Measurements from ENCODE around the gene SMARCD2. TPM values are rescaled to one million over a fixed set of nuclear protein-coding genes. Genes with fewer than 3 reads are reported as not detected.

Gene SMARCD2
- polyA plus RNA-seq, 2 of the 4 experiments (the other 2 are of a cell fraction) = 40.4 to 52.7 TPM

DNA sequence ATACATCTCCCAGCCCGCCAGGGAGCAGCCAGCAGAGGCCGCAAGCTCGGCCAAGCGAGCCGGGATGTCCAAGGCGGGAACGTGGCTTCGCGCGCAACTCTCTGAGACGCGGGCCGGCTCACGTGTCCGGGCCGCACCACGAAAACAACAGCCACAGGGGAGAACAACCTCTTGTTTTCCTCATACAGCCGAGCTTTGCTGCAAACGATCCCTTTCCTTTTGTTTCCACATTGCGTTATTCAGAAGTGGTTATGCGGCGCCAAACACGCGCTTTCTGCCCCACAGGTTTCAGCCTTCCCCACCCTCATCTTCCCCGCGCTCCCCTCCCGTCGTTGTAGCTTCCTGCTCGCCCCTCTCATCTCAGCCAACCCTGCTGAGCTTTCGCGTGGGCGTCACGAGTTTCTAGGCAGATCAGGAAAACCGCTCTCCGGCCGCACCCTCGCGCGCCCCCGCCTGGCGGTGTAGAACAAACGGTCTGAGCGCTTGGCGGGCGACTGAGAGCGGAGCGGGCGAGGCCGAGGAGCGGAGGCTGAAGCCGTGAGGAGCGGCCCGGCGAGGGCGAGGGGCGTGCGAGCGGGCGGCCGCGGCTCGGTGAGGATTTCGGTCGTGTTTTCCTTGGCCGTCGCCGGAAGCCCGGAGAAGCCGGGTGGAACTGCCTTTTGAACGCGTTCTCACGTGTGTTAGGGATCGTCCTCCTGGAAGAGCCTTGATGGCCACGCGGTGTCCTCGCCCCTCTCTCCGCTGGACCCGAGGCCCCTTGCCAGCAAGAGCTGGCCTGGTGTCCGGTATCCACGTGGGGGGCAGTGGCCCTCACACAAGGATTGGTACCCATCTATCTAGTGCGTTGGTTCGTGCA lies 6.6 kb upstream of the SMARCD2 start (continued):
- TF ChIP-seq, protein P1, sequence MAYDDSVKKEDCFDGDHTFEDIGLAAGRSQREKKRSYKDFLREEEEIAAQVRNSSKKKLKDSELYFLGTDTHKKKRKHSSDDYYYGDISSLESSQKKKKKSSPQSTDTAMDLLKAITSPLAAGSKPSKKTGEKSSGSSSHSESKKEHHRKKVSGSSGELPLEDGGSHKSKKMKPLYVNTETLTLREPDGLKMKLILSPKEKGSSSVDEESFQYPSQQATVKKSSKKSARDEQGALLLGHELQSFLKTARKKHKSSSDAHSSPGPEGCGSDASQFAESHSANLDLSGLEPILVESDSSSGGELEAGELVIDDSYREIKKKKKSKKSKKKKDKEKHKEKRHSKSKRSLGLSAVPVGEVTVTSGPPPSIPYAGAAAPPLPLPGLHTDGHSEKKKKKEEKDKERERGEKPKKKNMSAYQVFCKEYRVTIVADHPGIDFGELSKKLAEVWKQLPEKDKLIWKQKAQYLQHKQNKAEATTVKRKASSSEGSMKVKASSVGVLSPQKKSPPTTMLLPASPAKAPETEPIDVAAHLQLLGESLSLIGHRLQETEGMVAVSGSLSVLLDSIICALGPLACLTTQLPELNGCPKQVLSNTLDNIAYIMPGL (CRISPR knock-in tag; IDR thresholded peaks at IDR 0.05; ENCODE audit: borderline replicate concordance) = peak; percentile 84
- TF ChIP-seq, protein P2, sequence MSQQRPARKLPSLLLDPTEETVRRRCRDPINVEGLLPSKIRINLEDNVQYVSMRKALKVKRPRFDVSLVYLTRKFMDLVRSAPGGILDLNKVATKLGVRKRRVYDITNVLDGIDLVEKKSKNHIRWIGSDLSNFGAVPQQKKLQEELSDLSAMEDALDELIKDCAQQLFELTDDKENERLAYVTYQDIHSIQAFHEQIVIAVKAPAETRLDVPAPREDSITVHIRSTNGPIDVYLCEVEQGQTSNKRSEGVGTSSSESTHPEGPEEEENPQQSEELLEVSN (IDR thresholded peaks at IDR 0.05; ENCODE audit: borderline replicate concordance, low read depth) = peak; percentile 100
- TF ChIP-seq CHD2 (IDR thresholded peaks at IDR 0.05; ENCODE audit: low read length, partially characterized antibody) (peak; percentile 60), EP300 (IDR thresholded peaks at IDR 0.05) (no peak), POLR2AphosphoS2 (conservative IDR thresholded peaks at IDR 0.05; ENCODE audit: low read length) (no peak), FOXS1 (CRISPR knock-in tag; IDR thresholded peaks at IDR 0.05) (peak; percentile 63; the same call in 1 of the 2 replicates), RAD21 (conservative IDR thresholded peaks at IDR 0.05 in 1 of 2, IDR thresholded peaks at IDR 0.05 in 1 of 2) (no peak), MAZ (IDR thresholded peaks at IDR 0.05; ENCODE audit: borderline replicate concordance, low read depth, low read length) (no peak), ESRRA (IDR thresholded peaks at IDR 0.05; ENCODE audit: borderline replicate concordance, low read length) (no peak), HOXB5 (CRISPR knock-in tag; IDR thresholded peaks at IDR 0.05) (peak; percentile 94), RARB (CRISPR knock-in tag; IDR thresholded peaks at IDR 0.05) (no peak; the same call in 1 of the 2 replicates), ZSCAN20 (CRISPR knock-in tag; IDR thresholded peaks at IDR 0.05) (peak; percentile 70; the same call in 1 of the 2 replicates), MAFK (IDR thresholded peaks at IDR 0.05; ENCODE audit: partially characterized antibody) (no peak), HOXA7 (CRISPR knock-in tag; IDR thresholded peaks at IDR 0.05) (peak; percentile 40; the same call in 1 of the 2 replicates), GATA3 (IDR thresholded peaks at IDR 0.05; ENCODE audit: borderline replicate concordance) (peak; percentile 91), SREBF2 (IDR thresholded peaks at IDR 0.05) (peak; percentile 14; the same call in 1 of the 2 replicates), MYC (IDR thresholded peaks at IDR 0.05; ENCODE audit: borderline replicate concordance, low read length) (no peak)
- TF ChIP-seq, protein P3, sequence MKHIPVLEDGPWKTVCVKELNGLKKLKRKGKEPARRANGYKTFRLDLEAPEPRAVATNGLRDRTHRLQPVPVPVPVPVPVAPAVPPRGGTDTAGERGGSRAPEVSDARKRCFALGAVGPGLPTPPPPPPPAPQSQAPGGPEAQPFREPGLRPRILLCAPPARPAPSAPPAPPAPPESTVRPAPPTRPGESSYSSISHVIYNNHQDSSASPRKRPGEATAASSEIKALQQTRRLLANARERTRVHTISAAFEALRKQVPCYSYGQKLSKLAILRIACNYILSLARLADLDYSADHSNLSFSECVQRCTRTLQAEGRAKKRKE (CRISPR knock-in tag; IDR thresholded peaks at IDR 0.05; ENCODE audit: low read depth) = peak; percentile 94
- TF ChIP-seq, protein P4, sequence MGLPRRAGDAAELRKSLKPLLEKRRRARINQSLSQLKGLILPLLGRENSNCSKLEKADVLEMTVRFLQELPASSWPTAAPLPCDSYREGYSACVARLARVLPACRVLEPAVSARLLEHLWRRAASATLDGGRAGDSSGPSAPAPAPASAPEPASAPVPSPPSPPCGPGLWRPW (IDR thresholded peaks at IDR 0.05) = no peak
- TF ChIP-seq, protein P5, sequence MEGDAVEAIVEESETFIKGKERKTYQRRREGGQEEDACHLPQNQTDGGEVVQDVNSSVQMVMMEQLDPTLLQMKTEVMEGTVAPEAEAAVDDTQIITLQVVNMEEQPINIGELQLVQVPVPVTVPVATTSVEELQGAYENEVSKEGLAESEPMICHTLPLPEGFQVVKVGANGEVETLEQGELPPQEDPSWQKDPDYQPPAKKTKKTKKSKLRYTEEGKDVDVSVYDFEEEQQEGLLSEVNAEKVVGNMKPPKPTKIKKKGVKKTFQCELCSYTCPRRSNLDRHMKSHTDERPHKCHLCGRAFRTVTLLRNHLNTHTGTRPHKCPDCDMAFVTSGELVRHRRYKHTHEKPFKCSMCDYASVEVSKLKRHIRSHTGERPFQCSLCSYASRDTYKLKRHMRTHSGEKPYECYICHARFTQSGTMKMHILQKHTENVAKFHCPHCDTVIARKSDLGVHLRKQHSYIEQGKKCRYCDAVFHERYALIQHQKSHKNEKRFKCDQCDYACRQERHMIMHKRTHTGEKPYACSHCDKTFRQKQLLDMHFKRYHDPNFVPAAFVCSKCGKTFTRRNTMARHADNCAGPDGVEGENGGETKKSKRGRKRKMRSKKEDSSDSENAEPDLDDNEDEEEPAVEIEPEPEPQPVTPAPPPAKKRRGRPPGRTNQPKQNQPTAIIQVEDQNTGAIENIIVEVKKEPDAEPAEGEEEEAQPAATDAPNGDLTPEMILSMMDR (IDR thresholded peaks at IDR 0.05) = peak; percentile 88
- TF ChIP-seq, protein P6, sequence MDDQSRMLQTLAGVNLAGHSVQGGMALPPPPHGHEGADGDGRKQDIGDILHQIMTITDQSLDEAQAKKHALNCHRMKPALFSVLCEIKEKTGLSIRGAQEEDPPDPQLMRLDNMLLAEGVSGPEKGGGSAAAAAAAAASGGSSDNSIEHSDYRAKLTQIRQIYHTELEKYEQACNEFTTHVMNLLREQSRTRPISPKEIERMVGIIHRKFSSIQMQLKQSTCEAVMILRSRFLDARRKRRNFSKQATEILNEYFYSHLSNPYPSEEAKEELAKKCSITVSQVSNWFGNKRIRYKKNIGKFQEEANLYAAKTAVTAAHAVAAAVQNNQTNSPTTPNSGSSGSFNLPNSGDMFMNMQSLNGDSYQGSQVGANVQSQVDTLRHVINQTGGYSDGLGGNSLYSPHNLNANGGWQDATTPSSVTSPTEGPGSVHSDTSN (IDR thresholded peaks at IDR 0.05) = peak; percentile 37; the same call in 1 of the 2 replicates

Measured in A549 (cell line).